ENCODE results near the gene TAF1. TPM values are rescaled to one million over a fixed set of nuclear protein-coding genes. Genes with fewer than 3 reads are reported as not detected.
"Not testable (repeated sequence)": the region's sequence is repeated elsewhere in the genome, so short reads cannot be mapped to it uniquely, and the experiment has no call there.

TAF1 gene
- polyA plus RNA-seq, 1 of the 3 experiments (the other 2 are of a cell fraction), result 25.0 TPM

DNA sequence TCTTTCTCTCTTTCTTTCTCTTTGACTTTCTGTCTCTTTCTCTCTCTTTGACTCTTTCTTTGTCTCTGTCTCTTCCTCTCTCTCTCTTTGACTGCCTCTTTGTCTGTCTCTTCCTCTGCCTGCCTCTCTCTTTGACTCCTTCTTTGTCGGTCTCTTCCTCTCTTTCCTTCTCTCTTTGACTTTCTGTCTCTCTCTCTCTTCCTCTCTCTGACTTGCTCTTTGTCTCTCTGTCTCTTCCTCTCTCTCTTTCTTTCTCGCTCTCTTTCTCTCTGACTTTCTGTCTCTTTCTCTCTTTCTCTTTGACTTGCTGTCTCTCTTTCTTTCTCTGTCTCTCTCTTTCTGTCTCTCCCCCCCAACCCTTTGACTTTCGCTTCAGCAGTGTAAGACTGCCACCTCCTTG lies 130.3 kb downstream of the TAF1 start (continued):
- TF ChIP-seq TCF12 (IDR thresholded peaks at IDR 0.05), result no peak
- no peak for TF ChIP-seq FOSL2 (IDR thresholded peaks at IDR 0.05; ENCODE audit: borderline replicate concordance, low read depth)
- no peak for TF ChIP-seq CHD2 (IDR thresholded peaks at IDR 0.05; ENCODE audit: low read length, partially characterized antibody)
- no peak for TF ChIP-seq POLR2AphosphoS5 (IDR thresholded peaks at IDR 0.05; ENCODE audit: low read depth, low read length)
- TF ChIP-seq GATA2 (CRISPR knock-in tag; IDR thresholded peaks at IDR 0.05), result no peak

DNA sequence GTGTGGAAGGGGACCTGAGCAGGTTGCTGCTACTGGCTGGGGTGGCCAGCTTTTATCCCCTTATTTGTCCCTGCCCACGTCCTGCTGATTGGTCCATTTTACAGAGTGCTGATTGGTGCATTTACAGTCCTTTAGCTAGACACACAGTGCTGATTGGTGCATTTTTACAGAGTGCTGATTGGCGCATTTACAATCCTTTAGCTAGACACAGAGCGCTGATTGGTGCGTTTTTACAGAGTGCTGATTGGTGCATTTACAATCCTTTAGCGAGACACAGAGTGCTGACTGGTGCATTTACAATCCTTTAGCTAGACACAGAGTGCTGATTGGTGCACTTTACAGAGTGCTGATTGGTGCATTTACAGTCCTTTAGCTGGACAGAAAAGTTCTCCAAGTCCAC lies 135.9 kb downstream of the TAF1 start:
- H3K36me3 ChIP-seq (replicated peaks in 1 of 2; ENCODE audit: control insufficient read depth in 1 of 2, insufficient read depth in 2 of 2, low read length in 1 of 2); H3F3A ChIP-seq (replicated peaks; ENCODE audit: insufficient read depth); H3K9ac ChIP-seq; POLR2A ChIA-PET; CTCF ChIA-PET; DNase-seq; H4K20me1 ChIP-seq (ENCODE audit: insufficient read depth); H3K9me2 ChIP-seq; H3K4me1 ChIP-seq (ENCODE audit: control insufficient read depth in 1 of 2, insufficient read depth in 2 of 2, low read depth in 1 of 2, low read length in 1 of 2); H2AFZ ChIP-seq (ENCODE audit: low read depth); H3K27me3 ChIP-seq (ENCODE audit: insufficient read depth); H3K79me2 ChIP-seq (ENCODE audit: insufficient read depth); H3K4me2 ChIP-seq; H3K27ac ChIP-seq (ENCODE audit: low read depth in 2 of 2, low read length in 1 of 2); H3K4me3 ChIP-seq (ENCODE audit: low read depth in 2 of 2, low read length in 1 of 2); H3K9me3 ChIP-seq: not testable (repeated sequence)
- 63% methylated on average over 5 of the region's 5 CpGs for WGBS (ENCODE audit: low lambda C conversion rate)

DNA sequence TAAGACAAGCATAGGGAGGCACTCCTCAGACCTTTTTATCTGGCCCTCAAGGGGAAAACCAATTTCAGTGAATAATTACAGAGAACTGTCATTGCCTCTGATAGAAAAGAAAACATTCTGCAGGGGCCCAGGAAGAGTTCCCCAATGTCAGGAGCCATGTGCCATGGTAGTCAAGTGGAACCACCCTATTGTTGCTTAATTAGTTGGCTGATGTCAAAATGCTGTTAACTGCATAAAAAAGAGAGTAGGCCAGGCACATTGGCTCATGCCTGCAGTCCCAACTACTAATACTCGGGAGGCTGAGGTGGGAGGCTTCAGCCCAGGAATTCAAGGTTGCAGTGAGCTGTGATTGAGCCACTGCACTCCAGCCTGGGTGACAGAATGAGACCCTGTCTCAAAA lies 138.2 kb downstream of the TAF1 start:
- ChIA-PET CTCF (no interaction called here), POLR2A (no interaction called here)
- no peaks in the 10 kb centered on the region for H4K20me1 ChIP-seq (ENCODE audit: insufficient read depth)
- no peak overlapping the region for H3K9ac ChIP-seq
- no peaks in the 10 kb centered on the region for H3F3A ChIP-seq (replicated peaks; ENCODE audit: insufficient read depth)
- H3K79me2 ChIP-seq (ENCODE audit: insufficient read depth), result no peaks in the 10 kb centered on the region
- no peaks in the 10 kb centered on the region for H3K9me3 ChIP-seq
- WGBS (ENCODE audit: low lambda C conversion rate), result 31% methylated on average over 1 of the region's 1 CpG
- H3K27me3 ChIP-seq (ENCODE audit: insufficient read depth), result no peaks in the 10 kb centered on the region; the same call in 1 of the 2 replicates
- no peaks in the 10 kb centered on the region for H3K4me1 ChIP-seq (ENCODE audit: control insufficient read depth in 1 of 2, insufficient read depth in 2 of 2, low read depth in 1 of 2, low read length in 1 of 2)
- no peak for DNase-seq
- no peak overlapping the region for H3K4me3 ChIP-seq (ENCODE audit: low read depth in 2 of 2, low read length in 1 of 2)
- no peaks in the 10 kb centered on the region for H3K36me3 ChIP-seq (replicated peaks in 1 of 2; ENCODE audit: control insufficient read depth in 1 of 2, insufficient read depth in 2 of 2, low read length in 1 of 2)
- H3K27ac ChIP-seq (ENCODE audit: low read depth in 2 of 2, low read length in 1 of 2), result no peak overlapping the region
- no peak for TF ChIP-seq RCOR1 (IDR thresholded peaks at IDR 0.05; ENCODE audit: low read length)
- TF ChIP-seq FOXJ3 (CRISPR knock-in tag; IDR thresholded peaks at IDR 0.05), result no peak
- TF ChIP-seq RAD21 (IDR thresholded peaks at IDR 0.05; ENCODE audit: low read length), result no peak
- no peak overlapping the region for H2AFZ ChIP-seq (ENCODE audit: low read depth)
- H3K9me2 ChIP-seq, result no peaks in the 10 kb centered on the region
- H3K4me2 ChIP-seq, result no peak overlapping the region

DNA sequence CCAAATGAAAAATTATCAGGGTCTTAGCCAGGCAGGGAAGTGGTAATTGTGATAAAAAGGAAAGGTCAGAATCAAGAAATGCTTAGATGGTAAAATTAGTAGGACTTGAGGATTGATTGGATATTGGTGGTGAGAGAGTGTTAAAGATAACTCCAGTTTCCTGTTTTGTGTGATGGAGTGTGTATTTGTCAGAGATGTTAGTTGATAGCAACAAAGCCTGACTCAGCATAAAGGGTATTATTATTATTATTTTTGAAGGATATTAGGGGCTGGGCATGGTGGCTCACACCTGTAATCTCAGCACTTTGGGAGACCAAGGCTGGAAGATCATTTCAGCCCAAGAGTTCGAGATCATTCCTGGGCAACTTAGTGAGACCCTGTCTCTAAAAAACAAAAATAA lies 143.1 kb downstream of the TAF1 start:
- CTCF ChIA-PET, result no interaction called here
- H3K9me2 ChIP-seq, result no peaks in the 10 kb centered on the region
- H3K9me3 ChIP-seq, result no peaks in the 10 kb centered on the region
- H3K9ac ChIP-seq, result no peak overlapping the region
- no peaks in the 10 kb centered on the region for H4K20me1 ChIP-seq (ENCODE audit: insufficient read depth)
- H3K79me2 ChIP-seq (ENCODE audit: insufficient read depth), result no peaks in the 10 kb centered on the region
- no peak overlapping the region for H3K4me3 ChIP-seq (ENCODE audit: low read depth in 2 of 2, low read length in 1 of 2)
- no peak overlapping the region for H3K27ac ChIP-seq (ENCODE audit: low read depth in 2 of 2, low read length in 1 of 2)
- TF ChIP-seq, protein P1, sequence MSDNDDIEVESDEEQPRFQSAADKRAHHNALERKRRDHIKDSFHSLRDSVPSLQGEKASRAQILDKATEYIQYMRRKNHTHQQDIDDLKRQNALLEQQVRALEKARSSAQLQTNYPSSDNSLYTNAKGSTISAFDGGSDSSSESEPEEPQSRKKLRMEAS (IDR thresholded peaks at IDR 0.05; ENCODE audit: low read depth), result no peak
- no peak for TF ChIP-seq CHD2 (IDR thresholded peaks at IDR 0.05; ENCODE audit: low read length, partially characterized antibody)
- TF ChIP-seq FOSL2 (IDR thresholded peaks at IDR 0.05; ENCODE audit: borderline replicate concordance, low read depth), result no peak
- no peak for TF ChIP-seq TEAD4 (IDR thresholded peaks at IDR 0.05; ENCODE audit: borderline replicate concordance, insufficient read depth)
- no peak for TF ChIP-seq EP300 (IDR thresholded peaks at IDR 0.05; ENCODE audit: borderline replicate concordance in 1 of 2, low read depth in 1 of 2, low read length in 1 of 2)
- TF ChIP-seq YY1 (IDR thresholded peaks at IDR 0.05; ENCODE audit: low read depth), result no peak
- no peak for DNase-seq
- H3F3A ChIP-seq (replicated peaks; ENCODE audit: insufficient read depth), result no peaks in the 10 kb centered on the region
- H3K27me3 ChIP-seq (ENCODE audit: insufficient read depth), result no peaks in the 10 kb centered on the region; the same call in 1 of the 2 replicates
- H3K4me1 ChIP-seq (ENCODE audit: control insufficient read depth in 1 of 2, insufficient read depth in 2 of 2, low read depth in 1 of 2, low read length in 1 of 2), result no peaks in the 10 kb centered on the region
- WGBS (ENCODE audit: low lambda C conversion rate), result 56% methylated on average over 1 of the region's 1 CpG
- H2AFZ ChIP-seq (ENCODE audit: low read depth), result no peak overlapping the region
- H3K4me2 ChIP-seq, result no peak overlapping the region
- POLR2A ChIA-PET, result no interaction called here
- H3K36me3 ChIP-seq (replicated peaks in 1 of 2; ENCODE audit: control insufficient read depth in 1 of 2, insufficient read depth in 2 of 2, low read length in 1 of 2), result no peaks in the 10 kb centered on the region
